ENCODE measurements around the gene MT1B. TPM values are rescaled to one million over a fixed set of nuclear protein-coding genes. Genes with fewer than 3 reads are reported as not detected.
A peak's percentile ranks its signal among the peaks of the same experiment; 100 is the strongest.
"Not testable (repeated sequence)": the region's sequence is repeated elsewhere in the genome, so short reads cannot be mapped to it uniquely, and the experiment has no call there.

Gene MT1B
- total RNA-seq, 2 donors from 2014 or later: not detected

DNA sequence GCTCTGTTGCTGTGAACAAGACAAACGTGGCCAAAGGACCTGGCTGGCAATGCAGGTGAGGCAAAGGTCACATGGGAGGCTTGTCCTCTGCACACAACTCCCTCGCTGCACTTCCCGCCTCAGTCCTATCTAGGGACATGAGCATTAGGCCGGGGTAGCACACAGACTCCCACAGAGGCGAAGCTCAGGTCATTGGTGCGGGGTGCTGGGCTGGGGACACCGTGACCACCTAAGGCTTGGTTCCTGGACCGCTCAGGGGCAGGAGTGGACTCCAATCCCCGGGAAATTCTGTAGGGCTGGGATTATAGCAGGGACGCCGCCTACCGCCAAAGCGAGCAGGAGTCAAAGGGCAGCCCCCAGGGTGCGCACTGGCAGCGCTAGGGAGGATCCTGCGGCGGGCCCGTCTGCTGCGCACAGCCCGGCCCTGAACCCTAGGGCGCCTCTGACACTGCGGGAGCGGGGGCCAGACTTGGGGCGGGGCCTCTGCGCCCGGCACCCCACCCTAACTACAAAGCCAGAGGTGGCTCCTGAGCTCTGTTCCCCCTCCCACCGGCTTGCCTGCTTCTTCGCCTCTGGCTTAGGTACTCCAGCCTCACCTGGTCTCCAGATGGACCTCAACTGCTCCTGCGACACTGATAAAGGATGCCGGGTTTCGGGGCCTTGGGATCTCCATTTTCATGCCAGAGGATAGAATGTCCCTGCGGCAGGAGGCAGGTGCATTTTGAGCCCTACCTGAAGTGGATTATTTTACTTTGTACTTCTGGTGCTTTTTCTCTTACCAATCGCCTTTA, 3.9 kb upstream of the MT1B start:
- Mint-ChIP-seq H3K27ac (no peak overlapping the region), H3K4me3 (no peak overlapping the region), H3K27me3 (ENCODE audit: low read depth) (peaks cover 30% of the 10 kb centered on the region), H3K36me3 (ENCODE audit: insufficient read depth in 2 of 2) (no peaks in the 10 kb centered on the region), H3K4me1 (ENCODE audit: low read depth) (peaks cover 15% of the 10 kb centered on the region), H3K9me3 (no peaks in the 10 kb centered on the region)
- no peak for DNase-seq
- ATAC-seq (replicated peaks in 1 of 2): no peak

DNA sequence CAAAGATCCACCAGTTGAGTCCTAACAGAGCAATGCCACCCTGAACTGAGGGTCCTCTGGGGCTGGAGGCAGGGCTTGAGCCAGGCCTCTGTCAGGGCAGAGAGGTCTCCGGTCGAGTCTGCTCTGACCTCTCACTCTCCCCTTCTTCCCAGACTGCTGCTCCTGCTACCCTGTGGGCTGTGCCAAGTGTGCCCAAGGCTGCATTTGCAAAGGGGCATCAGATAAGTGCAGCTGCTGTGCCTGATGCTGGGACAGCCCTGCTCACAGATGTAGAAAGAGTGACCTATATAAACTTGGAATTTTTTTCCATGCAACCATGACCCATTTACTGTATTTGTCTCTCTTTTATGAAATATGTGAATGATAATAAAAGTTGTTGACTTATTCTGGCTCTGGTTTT, 2.4 kb upstream of the MT1B start:
- Mint-ChIP-seq H3K9me3 (no peaks in the 10 kb centered on the region), H3K36me3 (ENCODE audit: insufficient read depth in 2 of 2) (no peaks in the 10 kb centered on the region), H3K4me3 (no peak overlapping the region), H3K4me1 (ENCODE audit: low read depth) (peaks cover under 1% of the 10 kb centered on the region), H3K27ac (no peak overlapping the region), H3K27me3 (ENCODE audit: low read depth) (peaks cover 38% of the 10 kb centered on the region)
- no peak for ATAC-seq (replicated peaks in 1 of 2)
- no peak for DNase-seq

DNA sequence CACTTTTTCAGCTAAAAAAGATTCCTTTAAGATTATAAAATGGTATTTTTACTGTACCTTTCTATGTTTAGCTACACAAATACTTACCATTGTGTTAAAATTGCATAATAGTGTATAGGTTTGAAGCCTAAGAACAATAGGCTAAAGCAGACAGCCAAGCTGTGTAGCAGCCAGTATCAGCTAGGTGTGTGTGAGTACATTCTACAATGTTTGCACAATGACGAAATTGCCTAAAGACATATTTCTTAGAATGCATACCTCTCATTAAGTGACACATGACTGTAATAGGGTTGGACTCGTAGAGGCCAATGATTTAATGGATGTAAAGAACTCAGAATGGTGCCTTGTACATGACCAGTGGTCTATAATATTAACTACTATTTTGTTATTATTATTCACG, 1.9 kb upstream of the MT1B start:
- peaks cover 40% of the 10 kb centered on the region for H3K27me3 Mint-ChIP-seq (ENCODE audit: low read depth)
- no peak overlapping the region for H3K27ac Mint-ChIP-seq
- DNase-seq: no peak
- ATAC-seq (replicated peaks in 1 of 2): no peak
- no peaks in the 10 kb centered on the region for H3K9me3 Mint-ChIP-seq
- no peaks in the 10 kb centered on the region for H3K4me1 Mint-ChIP-seq (ENCODE audit: low read depth)
- H3K4me3 Mint-ChIP-seq: no peak overlapping the region
- H3K36me3 Mint-ChIP-seq (ENCODE audit: insufficient read depth in 2 of 2): no peaks in the 10 kb centered on the region

DNA sequence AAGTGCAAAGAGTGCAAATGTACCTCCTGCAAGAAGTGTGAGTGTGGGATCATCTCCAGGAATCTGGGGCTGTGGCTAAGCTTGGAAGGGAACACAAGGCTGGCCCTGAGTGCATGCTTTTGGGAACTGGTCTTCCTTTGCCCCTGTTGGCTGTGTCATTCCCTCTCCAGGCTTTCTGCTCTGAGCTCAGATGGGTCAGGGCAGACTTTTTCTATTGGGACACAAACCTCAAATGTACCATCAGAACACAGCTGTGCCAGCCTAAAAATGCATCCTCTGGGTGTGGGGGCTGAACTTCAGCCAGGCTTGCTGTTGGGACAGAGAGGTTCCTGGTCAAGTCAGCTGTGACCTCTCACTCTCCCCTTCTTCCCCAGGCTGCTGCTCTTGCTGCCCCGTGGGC, 914 bp downstream of the MT1B start:
- H3K9me3 Mint-ChIP-seq: no peaks in the 10 kb centered on the region
- H3K4me1 Mint-ChIP-seq (ENCODE audit: low read depth): peaks cover 5% of the 10 kb centered on the region
- no peak for ATAC-seq (replicated peaks in 1 of 2)
- H3K27ac Mint-ChIP-seq: no peak overlapping the region
- H3K4me3 Mint-ChIP-seq: no peak overlapping the region
- DNase-seq: no peak
- H3K27me3 Mint-ChIP-seq (ENCODE audit: low read depth): peaks cover 35% of the 10 kb centered on the region
- H3K36me3 Mint-ChIP-seq (ENCODE audit: insufficient read depth in 2 of 2): no peaks in the 10 kb centered on the region

DNA sequence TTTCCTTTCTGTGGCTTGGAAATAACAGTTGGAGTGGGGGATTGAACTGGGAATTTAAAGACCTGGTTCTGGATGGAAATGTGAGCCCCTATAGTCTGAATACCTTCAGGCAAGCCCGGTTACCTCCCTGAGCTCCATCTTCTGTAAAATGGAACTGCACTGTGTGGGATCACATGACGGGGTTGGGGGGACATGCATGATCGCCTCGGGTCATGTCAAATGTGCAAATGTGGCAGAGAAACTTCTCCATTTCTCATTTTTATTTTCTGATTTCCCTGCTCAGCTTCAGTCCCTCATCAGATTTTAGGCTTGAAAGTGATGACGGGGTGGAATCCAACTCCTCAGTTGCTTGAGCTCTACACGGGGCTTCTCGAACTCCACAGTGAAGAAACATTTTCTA, 1.5 kb downstream of the MT1B start:
- Mint-ChIP-seq H3K4me3 (no peak overlapping the region), H3K27ac (no peak overlapping the region), H3K27me3 (ENCODE audit: low read depth) (peaks cover 35% of the 10 kb centered on the region), H3K9me3 (no peaks in the 10 kb centered on the region), H3K36me3 (ENCODE audit: insufficient read depth in 2 of 2) (no peaks in the 10 kb centered on the region), H3K4me1 (ENCODE audit: low read depth) (peaks cover 10% of the 10 kb centered on the region)
- ATAC-seq (replicated peaks in 1 of 2): no peak
- no peak for DNase-seq

DNA sequence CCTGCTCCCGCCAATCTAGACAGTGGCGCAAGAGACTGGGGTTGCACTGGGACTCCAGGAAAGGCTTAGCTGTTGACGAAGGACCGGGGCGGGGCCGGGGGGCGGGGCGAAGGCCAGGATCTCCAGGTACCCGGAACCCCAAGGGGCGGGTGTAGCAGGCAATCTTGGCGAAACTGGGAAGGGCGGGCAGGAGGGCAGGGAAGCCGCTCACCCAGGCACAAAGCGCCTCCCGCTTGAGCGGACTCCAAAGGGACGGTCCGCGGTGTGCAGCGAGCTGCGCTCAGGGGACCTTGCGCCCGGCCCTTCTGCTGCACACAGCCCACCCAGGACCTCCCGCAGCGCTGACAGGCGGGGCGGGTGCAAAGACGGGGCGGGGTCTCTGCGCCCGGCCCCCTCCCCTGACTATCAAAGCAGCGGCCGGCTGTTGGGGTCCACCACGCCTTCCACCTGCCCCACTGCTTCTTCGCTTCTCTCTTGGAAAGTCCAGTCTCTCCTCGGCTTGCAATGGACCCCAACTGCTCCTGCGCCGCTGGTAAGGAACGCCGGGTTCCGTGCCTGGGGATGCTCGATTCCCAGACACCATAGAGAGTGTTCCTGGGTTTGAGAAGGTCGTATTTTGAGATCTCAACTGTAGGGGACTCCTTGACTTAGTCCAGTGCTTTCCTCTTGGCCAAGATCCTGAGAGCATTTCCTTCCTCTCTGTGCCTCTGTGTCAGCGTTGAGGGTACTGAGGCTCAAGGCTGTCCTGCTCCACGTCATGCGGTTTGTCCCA, 6.1 kb downstream of the MT1B start, which contains the start of gene MT1F:
TSS of gene MT1F (plus strand) at position 405 of the 772 bp plus-strand sequence. CDS start at position 505, 100 bp downstream.
- Mint-ChIP-seq H3K27me3 (ENCODE audit: low read depth) (peaks cover 21% of the 10 kb centered on the region), H3K4me1 (ENCODE audit: low read depth) (peaks cover 23% of the 10 kb centered on the region), H3K9me3 (no peaks in the 10 kb centered on the region), H3K4me3 (peak within 1 kb of the TSS; percentile 92 to 98), H3K27ac (peak within 1 kb of the TSS; percentile 89), H3K36me3 (ENCODE audit: insufficient read depth in 2 of 2) (no peaks in the 10 kb centered on the region)
- ATAC-seq (replicated peaks in 1 of 2): peak; percentile 92 to 95
- DNase-seq: peak; percentile 71 to 76

DNA sequence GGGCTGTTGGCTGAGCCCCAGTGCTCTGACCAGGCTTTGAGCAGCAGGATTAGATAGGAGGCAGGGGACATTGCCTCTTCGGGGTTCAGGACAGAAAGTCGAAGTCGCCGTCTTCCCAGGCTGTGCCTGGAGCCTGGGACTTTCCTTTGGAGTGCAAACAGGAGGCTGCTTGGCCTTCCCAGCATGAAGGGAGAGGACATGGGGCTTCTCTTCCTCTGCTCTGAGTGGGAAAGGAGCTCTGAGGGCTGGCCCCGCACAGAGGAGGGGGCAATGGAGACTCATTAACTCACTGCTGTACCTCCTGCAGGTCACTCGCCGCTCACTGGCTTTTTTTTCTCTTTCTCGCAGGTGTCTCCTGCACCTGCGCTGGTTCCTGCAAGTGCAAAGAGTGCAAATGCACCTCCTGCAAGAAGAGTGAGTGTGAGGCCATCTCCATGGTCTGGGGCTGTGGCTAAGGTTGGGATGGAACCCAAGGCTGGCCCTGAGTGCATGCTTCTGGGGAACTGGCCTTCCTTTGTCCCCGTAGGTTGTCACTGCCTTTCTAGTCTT, 6.7 kb downstream of the MT1B start:
- no peak for ATAC-seq (replicated peaks in 1 of 2)
- peak overlapping the region; percentile 92 to 98 for H3K4me3 Mint-ChIP-seq
- DNase-seq: no peak
- peaks cover 16% of the 10 kb centered on the region for H3K27me3 Mint-ChIP-seq (ENCODE audit: low read depth)
- H3K36me3 Mint-ChIP-seq (ENCODE audit: insufficient read depth in 2 of 2): no peaks in the 10 kb centered on the region
- peaks cover 28% of the 10 kb centered on the region for H3K4me1 Mint-ChIP-seq (ENCODE audit: low read depth)
- no peaks in the 10 kb centered on the region for H3K9me3 Mint-ChIP-seq
- H3K27ac Mint-ChIP-seq: no peak overlapping the region

DNA sequence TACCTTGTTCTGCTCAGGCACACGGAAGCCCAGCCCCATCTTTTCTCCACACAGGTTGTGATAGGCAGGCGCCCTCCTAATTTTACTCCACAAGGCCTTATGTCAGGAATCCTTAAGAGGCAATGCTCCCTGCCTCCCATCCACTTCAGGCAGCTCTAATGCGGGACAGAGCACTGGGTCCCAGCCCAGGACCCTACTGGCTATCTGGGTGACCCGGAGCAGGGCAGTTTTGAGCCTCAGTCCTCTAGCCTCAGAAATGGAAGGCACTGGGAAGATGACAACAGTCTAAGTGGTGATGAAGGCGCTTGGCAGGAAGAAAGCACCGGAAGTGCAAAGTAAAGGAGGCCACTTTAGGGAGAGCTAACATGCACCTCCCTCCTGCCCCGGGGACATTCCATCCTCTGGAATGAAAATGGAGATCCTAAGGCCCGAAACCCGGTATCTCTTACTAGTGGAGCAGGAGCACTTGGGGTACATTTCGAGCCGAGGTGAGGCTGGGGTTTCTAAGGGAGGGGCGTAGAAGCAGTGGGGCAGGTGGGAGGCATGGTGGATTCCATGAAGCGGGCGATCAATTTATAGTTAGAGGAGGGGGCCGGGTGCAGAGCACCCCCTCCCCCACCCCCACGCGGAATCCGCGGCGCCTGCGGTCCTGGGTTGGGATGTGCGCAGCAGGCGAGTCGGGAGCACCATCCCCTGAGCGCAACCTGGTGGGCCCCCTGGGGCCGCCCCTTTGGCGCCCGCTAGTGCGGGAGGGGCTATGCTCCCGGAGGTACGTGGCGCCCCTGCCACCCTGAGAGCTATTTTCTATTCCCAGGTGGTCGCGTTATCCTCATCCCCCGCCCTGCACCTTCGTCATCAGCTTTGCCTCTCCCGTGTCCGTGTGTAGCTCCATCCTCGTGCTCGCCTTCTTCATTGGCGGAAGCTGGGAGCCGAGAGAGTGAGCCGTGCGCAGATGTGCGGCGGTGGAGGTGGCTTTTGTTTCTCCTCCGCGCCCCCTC, 11.0 kb downstream of the MT1B start:
- Mint-ChIP-seq H3K9me3 (no peaks in the 10 kb centered on the region), H3K36me3 (ENCODE audit: insufficient read depth in 2 of 2) (no peaks in the 10 kb centered on the region), H3K4me1 (ENCODE audit: low read depth) (peaks cover 48% of the 10 kb centered on the region), H3K27ac (peak overlapping the region; percentile 50), H3K27me3 (ENCODE audit: low read depth) (peaks cover 39% of the 10 kb centered on the region), H3K4me3 (peak overlapping the region; percentile 82 to 89)
- DNase-seq (peak; percentile 33 to 38), ATAC-seq (replicated peaks in 1 of 2) (peak; percentile 37 to 55)

DNA sequence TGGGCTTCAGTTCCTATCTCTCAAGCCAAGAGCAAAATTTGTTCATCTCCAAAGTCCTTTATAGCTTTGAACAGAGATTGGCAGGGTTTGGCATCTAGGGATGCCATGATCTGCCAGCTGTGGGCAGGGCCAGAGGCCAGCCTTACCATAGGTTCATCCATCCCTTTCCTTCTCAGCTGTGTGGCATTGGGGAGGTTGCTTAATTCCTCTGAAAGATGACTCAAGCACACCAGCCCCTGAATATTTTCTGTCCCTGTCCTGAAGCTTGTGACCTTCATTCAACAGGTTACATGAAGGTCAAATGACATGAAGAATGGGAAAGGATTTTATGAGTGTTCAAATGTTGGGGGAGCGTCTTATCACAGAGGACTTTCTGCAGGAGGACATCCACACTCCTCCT, 12.8 kb downstream of the MT1B start:
- H3K27ac Mint-ChIP-seq: no peak overlapping the region
- H3K4me3 Mint-ChIP-seq: no peak overlapping the region
- DNase-seq (no peak), ATAC-seq (replicated peaks in 1 of 2) (no peak)
- peaks cover 55% of the 10 kb centered on the region for H3K4me1 Mint-ChIP-seq (ENCODE audit: low read depth)
- peaks cover 56% of the 10 kb centered on the region for H3K27me3 Mint-ChIP-seq (ENCODE audit: low read depth)
- H3K36me3 Mint-ChIP-seq (ENCODE audit: insufficient read depth in 2 of 2): no peaks in the 10 kb centered on the region
- H3K9me3 Mint-ChIP-seq: no peaks in the 10 kb centered on the region

DNA sequence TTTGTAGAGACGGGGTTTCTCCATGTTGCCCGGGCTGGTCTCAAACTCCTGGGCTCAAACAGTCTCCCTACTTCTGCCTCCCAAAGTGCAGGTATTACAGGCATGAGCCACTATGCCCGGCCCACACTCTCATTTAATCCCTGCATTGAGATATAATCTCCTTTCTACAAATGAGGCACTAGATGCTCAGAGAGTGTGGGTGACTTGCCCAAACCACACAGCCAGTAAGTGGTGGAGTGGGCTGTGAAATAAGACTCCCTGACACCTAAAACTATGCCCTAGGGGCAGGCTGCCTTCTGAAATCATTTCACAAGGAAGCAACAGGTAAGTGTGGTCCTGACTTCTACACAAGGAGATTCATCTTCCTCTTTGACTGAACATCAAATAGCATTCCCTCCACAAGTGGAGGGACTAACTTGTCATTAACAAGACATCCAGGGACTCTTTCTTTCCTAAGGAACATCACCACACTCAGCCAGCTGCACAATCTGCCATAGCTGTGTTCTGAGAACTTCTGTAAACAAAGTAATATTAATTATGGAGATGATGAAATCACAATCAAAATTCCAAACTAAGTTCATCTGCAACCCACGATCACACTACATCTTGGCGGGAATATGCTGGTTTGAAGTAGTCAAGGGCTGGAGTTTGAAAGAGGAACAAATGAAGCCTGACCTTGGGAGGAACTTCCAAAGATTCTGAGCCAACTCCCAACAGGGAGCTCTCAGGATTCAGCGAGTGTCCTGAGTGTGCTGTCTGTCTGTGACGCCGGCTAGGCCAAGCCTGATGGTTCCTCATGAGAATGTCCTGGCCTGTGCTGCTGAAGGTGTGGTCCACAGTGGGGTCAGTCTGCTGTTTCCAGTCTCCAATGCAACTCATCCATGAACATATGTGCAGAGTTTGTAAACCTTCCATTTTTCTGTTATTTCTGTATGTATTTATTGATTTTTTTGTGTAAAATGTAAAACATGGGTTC, 13.9 kb downstream of the MT1B start:
- H3K4me1 Mint-ChIP-seq (ENCODE audit: low read depth): peaks cover 62% of the 10 kb centered on the region

DNA sequence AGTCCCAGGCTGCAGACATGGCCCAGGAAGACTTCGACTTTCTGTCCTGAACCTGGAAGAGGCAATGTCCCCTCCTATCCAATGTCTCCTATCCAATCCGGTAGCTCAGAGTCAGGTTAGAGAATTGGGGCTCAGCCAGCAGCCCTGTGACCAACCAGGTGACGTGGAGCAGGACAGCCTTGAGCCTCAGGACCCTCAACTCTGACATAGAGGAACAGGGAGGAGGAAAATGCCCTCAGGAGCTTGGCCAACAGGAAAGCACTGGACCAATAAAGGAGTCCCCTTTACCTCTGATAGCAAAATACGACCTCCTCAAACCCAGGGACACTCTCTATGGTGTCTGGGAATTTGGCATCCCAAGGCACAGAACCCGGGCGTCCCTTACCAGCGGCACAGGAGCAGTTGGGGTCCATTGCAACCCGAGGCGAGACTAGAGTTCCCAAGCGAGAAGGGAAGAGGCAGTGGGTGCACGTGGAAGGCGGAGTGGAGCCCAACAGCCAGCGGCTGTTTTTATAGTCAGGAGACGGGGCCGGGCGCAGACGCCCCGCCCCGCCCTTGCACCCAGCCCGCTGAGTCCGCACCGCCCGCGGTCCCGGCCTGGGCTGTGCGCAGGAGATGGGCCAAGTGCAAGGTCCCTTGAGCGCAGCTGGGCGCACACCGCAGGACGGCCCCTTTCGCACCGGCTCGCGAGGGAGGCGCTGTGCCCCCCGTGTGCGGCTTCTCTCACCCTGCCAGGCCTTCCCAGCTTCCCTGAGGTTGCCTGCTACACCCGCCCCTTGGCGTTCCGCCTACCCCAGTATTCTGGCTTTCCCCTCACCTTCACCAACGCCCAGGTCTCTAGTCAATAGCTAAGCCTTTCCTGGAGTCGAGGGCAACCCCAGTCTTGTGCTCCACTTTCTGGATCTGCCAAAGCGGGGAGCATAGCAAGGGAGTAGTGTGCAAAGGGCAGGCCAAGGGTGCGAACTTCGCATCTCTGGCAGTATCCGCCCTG, 16.2 kb downstream of the MT1B start, which contains the start of gene MT1G:
TSS of gene MT1G (minus strand) at position 485 of the 991 bp plus-strand sequence. CDS start at position 413, 72 bp downstream.
- H3K9me3 Mint-ChIP-seq: no peaks in the 10 kb centered on the region
- H3K36me3 Mint-ChIP-seq (ENCODE audit: insufficient read depth in 2 of 2): no peaks in the 10 kb centered on the region
- ATAC-seq (replicated peaks in 1 of 2) (peak; percentile 72 to 79), DNase-seq (peak; percentile 55 to 69)
- peak within 1 kb of the TSS; percentile 72 to 75 for H3K4me3 Mint-ChIP-seq
- no peak within 1 kb of the TSS for H3K27ac Mint-ChIP-seq
- peaks cover 81% of the 10 kb centered on the region for H3K27me3 Mint-ChIP-seq (ENCODE audit: low read depth)
- peaks cover 53% of the 10 kb centered on the region for H3K4me1 Mint-ChIP-seq (ENCODE audit: low read depth)

More for the DNA sequence above, 13.9 kb downstream of the MT1B start:
- H3K4me3 Mint-ChIP-seq; H3K9me3 Mint-ChIP-seq; H3K36me3 Mint-ChIP-seq (ENCODE audit: insufficient read depth in 2 of 2); H3K27ac Mint-ChIP-seq: not testable (repeated sequence)
- peak; percentile 50 to 52 for ATAC-seq (replicated peaks in 1 of 2)
- peaks cover 67% of the 10 kb centered on the region for H3K27me3 Mint-ChIP-seq (ENCODE audit: low read depth)
- peak in 1 of 2 donors; percentile 23 for DNase-seq
